ENCODE data around the gene ARHGEF10L.

The ARHGEF10L gene

GRCh38 chr1:17591814-17592430 is 52.4 kb downstream of the ARHGEF10L start:
- H3K27ac ChIP-seq: no peak overlapping the region
- no peaks in the 10 kb centered on the region for H3K36me3 ChIP-seq
- no peak for TF ChIP-seq CTCF (IDR thresholded peaks at IDR 0.05)
- H3K4me3 ChIP-seq (ENCODE audit: low read depth in 1 of 2, low read length in 1 of 2): no peak overlapping the region
- H3K9me3 ChIP-seq: no peaks in the 10 kb centered on the region
- H3K27me3 ChIP-seq: no peaks in the 10 kb centered on the region
- H3K4me1 ChIP-seq (ENCODE audit: control insufficient read depth in 1 of 2, insufficient read depth in 1 of 2, low read depth in 1 of 2, low read length in 1 of 2): peaks cover 21 to 40% of the 10 kb centered on the region in 2 experiments

- H3K36me3 ChIP-seq: no peaks in the 10 kb centered on the region
Measured at GRCh38 chr1:17594026-17594425, 54.5 kb downstream of the ARHGEF10L start.

GRCh38 chr1:17594690-17595601 is 55.4 kb downstream of the ARHGEF10L start:
- no peak overlapping the region for H3K4me3 ChIP-seq (ENCODE audit: low read depth in 1 of 2, low read length in 1 of 2)
- H3K9me3 ChIP-seq: no peaks in the 10 kb centered on the region
- H3K4me1 ChIP-seq (ENCODE audit: control insufficient read depth in 1 of 2, insufficient read depth in 1 of 2, low read depth in 1 of 2, low read length in 1 of 2): peaks cover 21 to 29% of the 10 kb centered on the region in 2 experiments
- no peak for TF ChIP-seq CTCF (IDR thresholded peaks at IDR 0.05)
- no peaks in the 10 kb centered on the region for H3K36me3 ChIP-seq
- no peaks in the 10 kb centered on the region for H3K27me3 ChIP-seq
- no peak overlapping the region for H3K27ac ChIP-seq

More at GRCh38 chr1:17594026-17594425, 54.5 kb downstream of the ARHGEF10L start:
- TF ChIP-seq CTCF (IDR thresholded peaks at IDR 0.05): no peak
- H3K27me3 ChIP-seq: no peaks in the 10 kb centered on the region
- peaks cover 21 to 29% of the 10 kb centered on the region in 2 experiments for H3K4me1 ChIP-seq (ENCODE audit: control insufficient read depth in 1 of 2, insufficient read depth in 1 of 2, low read depth in 1 of 2, low read length in 1 of 2)
- no peak overlapping the region for H3K27ac ChIP-seq
- no peaks in the 10 kb centered on the region for H3K9me3 ChIP-seq
- H3K4me3 ChIP-seq (ENCODE audit: low read depth in 1 of 2, low read length in 1 of 2): no peak overlapping the region

- Histone ChIP-seq H3K4me3 (ENCODE audit: low read depth in 1 of 2, low read length in 1 of 2) (no peak overlapping the region), H3K9me3 (no peaks in the 10 kb centered on the region), H3K27me3 (no peaks in the 10 kb centered on the region), H3K4me1 (ENCODE audit: control insufficient read depth in 1 of 2, insufficient read depth in 1 of 2, low read depth in 1 of 2, low read length in 1 of 2) (peaks cover 21 to 29% of the 10 kb centered on the region in 2 experiments), H3K27ac (no peak overlapping the region), H3K36me3 (no peaks in the 10 kb centered on the region)
- TF ChIP-seq CTCF (IDR thresholded peaks at IDR 0.05): no peak
Measured at GRCh38 chr1:17595602-17595925, 56.1 kb downstream of the ARHGEF10L start.

- no peak for TF ChIP-seq CTCF (IDR thresholded peaks at IDR 0.05)
- Histone ChIP-seq H3K4me1 (ENCODE audit: control insufficient read depth in 1 of 2, insufficient read depth in 1 of 2, low read depth in 1 of 2, low read length in 1 of 2) (peaks cover 21 to 29% of the 10 kb centered on the region in 2 experiments), H3K4me3 (ENCODE audit: low read depth in 1 of 2, low read length in 1 of 2) (no peak overlapping the region), H3K27me3 (no peaks in the 10 kb centered on the region), H3K36me3 (no peaks in the 10 kb centered on the region), H3K27ac (no peak overlapping the region), H3K9me3 (no peaks in the 10 kb centered on the region)
Measured at GRCh38 chr1:17596186-17596585, 56.7 kb downstream of the ARHGEF10L start.
